OCI-LY7 (cell line): ENCODE data around the gene UBE2M.

Experiments used
- EZH2phosphoT487 ChIP-seq: fragments of 200-600 bp; sonication (generic); IDR thresholded peaks from 2 replicates; pipeline ENCODE4 v1.6.1; 2018; ENCODE audit warnings: low read depth, borderline replicate concordance, mild to moderate bottlenecking, mixed run types, antibody characterized with exemption, low read length, moderate library complexity, mixed read lengths
- TF ChIP-seq, protein P1 (sequence below): fragments of 200-600 bp; sonication (generic); conservative IDR thresholded peaks from 2 replicates; pipeline ENCODE4 v1.5.1; 2014; ENCODE audit warnings: mild to moderate bottlenecking, antibody characterized with exemption, low read length, moderate library complexity, mixed read lengths

- TF ChIP-seq, protein P1, sequence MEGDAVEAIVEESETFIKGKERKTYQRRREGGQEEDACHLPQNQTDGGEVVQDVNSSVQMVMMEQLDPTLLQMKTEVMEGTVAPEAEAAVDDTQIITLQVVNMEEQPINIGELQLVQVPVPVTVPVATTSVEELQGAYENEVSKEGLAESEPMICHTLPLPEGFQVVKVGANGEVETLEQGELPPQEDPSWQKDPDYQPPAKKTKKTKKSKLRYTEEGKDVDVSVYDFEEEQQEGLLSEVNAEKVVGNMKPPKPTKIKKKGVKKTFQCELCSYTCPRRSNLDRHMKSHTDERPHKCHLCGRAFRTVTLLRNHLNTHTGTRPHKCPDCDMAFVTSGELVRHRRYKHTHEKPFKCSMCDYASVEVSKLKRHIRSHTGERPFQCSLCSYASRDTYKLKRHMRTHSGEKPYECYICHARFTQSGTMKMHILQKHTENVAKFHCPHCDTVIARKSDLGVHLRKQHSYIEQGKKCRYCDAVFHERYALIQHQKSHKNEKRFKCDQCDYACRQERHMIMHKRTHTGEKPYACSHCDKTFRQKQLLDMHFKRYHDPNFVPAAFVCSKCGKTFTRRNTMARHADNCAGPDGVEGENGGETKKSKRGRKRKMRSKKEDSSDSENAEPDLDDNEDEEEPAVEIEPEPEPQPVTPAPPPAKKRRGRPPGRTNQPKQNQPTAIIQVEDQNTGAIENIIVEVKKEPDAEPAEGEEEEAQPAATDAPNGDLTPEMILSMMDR = no peak
- TF ChIP-seq EZH2phosphoT487 = no peak
These were observed 48.7 kb downstream of the UBE2M start for GRCh38 chr19:58509731-58510083.
